MM.1S (cell line): ENCODE data around the gene COA8.

Experiments
- EZH2phosphoT487 ChIP-seq: fragments of 300-600 bp; sonication (generic); IDR thresholded peaks from 2 replicates; pipeline ENCODE4 v1.6.1; 2018; ENCODE audit warnings: antibody characterized with exemption, low read length
- TF ChIP-seq, protein P1 (sequence below): fragments of 300-600 bp; sonication (generic); IDR thresholded peaks from 2 replicates; pipeline ENCODE4 v1.5.1; 2016; ENCODE audit warnings: antibody characterized with exemption, low read length, mixed read lengths

DNA sequence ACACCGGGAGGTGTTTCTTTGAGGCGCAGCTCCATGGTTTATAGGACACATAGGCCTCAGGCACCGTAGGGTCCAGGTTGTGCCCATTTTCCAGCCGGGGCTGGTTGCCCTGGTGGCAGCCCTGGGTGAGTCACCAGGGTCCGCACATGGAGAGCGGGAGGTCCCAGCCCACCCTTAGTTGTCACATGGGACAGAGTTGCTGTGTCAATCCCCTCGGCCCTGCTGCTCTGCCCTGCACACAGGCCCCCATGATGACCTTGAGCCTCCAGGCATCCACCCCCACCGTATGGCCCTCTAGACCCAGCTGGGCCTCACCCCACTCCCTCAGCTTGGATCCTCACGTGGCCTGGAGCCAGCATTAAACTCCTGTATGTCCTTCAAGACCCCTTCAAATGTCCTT lies 26.1 kb upstream of the COA8 start:
- TF ChIP-seq EZH2phosphoT487, result no peak
- TF ChIP-seq, protein P1, sequence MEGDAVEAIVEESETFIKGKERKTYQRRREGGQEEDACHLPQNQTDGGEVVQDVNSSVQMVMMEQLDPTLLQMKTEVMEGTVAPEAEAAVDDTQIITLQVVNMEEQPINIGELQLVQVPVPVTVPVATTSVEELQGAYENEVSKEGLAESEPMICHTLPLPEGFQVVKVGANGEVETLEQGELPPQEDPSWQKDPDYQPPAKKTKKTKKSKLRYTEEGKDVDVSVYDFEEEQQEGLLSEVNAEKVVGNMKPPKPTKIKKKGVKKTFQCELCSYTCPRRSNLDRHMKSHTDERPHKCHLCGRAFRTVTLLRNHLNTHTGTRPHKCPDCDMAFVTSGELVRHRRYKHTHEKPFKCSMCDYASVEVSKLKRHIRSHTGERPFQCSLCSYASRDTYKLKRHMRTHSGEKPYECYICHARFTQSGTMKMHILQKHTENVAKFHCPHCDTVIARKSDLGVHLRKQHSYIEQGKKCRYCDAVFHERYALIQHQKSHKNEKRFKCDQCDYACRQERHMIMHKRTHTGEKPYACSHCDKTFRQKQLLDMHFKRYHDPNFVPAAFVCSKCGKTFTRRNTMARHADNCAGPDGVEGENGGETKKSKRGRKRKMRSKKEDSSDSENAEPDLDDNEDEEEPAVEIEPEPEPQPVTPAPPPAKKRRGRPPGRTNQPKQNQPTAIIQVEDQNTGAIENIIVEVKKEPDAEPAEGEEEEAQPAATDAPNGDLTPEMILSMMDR, result no peak
